ENCODE measurements around the gene PRRX2.

- TF ChIP-seq, protein P1, sequence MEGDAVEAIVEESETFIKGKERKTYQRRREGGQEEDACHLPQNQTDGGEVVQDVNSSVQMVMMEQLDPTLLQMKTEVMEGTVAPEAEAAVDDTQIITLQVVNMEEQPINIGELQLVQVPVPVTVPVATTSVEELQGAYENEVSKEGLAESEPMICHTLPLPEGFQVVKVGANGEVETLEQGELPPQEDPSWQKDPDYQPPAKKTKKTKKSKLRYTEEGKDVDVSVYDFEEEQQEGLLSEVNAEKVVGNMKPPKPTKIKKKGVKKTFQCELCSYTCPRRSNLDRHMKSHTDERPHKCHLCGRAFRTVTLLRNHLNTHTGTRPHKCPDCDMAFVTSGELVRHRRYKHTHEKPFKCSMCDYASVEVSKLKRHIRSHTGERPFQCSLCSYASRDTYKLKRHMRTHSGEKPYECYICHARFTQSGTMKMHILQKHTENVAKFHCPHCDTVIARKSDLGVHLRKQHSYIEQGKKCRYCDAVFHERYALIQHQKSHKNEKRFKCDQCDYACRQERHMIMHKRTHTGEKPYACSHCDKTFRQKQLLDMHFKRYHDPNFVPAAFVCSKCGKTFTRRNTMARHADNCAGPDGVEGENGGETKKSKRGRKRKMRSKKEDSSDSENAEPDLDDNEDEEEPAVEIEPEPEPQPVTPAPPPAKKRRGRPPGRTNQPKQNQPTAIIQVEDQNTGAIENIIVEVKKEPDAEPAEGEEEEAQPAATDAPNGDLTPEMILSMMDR (CRISPR knock-in tag; IDR thresholded peaks at IDR 0.05), result no peak
- no peak for TF ChIP-seq POLR2A (IDR thresholded peaks at IDR 0.05; ENCODE audit: insufficient read depth in 1 of 2, low read depth in 2 of 2, low read length in 2 of 2)
- TF ChIP-seq EZH2 (conservative IDR thresholded peaks at IDR 0.05; ENCODE audit: low read depth, low read length), result no peak
- TF ChIP-seq MTF1 (CRISPR knock-in tag; IDR thresholded peaks at IDR 0.05), result no peak
- TF ChIP-seq, protein P2, sequence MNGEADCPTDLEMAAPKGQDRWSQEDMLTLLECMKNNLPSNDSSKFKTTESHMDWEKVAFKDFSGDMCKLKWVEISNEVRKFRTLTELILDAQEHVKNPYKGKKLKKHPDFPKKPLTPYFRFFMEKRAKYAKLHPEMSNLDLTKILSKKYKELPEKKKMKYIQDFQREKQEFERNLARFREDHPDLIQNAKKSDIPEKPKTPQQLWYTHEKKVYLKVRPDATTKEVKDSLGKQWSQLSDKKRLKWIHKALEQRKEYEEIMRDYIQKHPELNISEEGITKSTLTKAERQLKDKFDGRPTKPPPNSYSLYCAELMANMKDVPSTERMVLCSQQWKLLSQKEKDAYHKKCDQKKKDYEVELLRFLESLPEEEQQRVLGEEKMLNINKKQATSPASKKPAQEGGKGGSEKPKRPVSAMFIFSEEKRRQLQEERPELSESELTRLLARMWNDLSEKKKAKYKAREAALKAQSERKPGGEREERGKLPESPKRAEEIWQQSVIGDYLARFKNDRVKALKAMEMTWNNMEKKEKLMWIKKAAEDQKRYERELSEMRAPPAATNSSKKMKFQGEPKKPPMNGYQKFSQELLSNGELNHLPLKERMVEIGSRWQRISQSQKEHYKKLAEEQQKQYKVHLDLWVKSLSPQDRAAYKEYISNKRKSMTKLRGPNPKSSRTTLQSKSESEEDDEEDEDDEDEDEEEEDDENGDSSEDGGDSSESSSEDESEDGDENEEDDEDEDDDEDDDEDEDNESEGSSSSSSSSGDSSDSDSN (CRISPR knock-in tag; IDR thresholded peaks at IDR 0.05), result no peak
- TF ChIP-seq, protein P3, sequence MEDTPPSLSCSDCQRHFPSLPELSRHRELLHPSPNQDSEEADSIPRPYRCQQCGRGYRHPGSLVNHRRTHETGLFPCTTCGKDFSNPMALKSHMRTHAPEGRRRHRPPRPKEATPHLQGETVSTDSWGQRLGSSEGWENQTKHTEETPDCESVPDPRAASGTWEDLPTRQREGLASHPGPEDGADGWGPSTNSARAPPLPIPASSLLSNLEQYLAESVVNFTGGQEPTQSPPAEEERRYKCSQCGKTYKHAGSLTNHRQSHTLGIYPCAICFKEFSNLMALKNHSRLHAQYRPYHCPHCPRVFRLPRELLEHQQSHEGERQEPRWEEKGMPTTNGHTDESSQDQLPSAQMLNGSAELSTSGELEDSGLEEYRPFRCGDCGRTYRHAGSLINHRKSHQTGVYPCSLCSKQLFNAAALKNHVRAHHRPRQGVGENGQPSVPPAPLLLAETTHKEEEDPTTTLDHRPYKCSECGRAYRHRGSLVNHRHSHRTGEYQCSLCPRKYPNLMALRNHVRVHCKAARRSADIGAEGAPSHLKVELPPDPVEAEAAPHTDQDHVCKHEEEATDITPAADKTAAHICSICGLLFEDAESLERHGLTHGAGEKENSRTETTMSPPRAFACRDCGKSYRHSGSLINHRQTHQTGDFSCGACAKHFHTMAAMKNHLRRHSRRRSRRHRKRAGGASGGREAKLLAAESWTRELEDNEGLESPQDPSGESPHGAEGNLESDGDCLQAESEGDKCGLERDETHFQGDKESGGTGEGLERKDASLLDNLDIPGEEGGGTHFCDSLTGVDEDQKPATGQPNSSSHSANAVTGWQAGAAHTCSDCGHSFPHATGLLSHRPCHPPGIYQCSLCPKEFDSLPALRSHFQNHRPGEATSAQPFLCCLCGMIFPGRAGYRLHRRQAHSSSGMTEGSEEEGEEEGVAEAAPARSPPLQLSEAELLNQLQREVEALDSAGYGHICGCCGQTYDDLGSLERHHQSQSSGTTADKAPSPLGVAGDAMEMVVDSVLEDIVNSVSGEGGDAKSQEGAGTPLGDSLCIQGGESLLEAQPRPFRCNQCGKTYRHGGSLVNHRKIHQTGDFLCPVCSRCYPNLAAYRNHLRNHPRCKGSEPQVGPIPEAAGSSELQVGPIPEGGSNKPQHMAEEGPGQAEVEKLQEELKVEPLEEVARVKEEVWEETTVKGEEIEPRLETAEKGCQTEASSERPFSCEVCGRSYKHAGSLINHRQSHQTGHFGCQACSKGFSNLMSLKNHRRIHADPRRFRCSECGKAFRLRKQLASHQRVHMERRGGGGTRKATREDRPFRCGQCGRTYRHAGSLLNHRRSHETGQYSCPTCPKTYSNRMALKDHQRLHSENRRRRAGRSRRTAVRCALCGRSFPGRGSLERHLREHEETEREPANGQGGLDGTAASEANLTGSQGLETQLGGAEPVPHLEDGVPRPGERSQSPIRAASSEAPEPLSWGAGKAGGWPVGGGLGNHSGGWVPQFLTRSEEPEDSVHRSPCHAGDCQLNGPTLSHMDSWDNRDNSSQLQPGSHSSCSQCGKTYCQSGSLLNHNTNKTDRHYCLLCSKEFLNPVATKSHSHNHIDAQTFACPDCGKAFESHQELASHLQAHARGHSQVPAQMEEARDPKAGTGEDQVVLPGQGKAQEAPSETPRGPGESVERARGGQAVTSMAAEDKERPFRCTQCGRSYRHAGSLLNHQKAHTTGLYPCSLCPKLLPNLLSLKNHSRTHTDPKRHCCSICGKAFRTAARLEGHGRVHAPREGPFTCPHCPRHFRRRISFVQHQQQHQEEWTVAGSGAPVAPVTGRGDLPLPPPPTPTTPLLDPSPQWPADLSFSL (CRISPR knock-in tag; IDR thresholded peaks at IDR 0.05), result no peak
- no peak for TF ChIP-seq ZNF292 (CRISPR knock-in tag; IDR thresholded peaks at IDR 0.05; ENCODE audit: borderline replicate concordance, low read depth)
Observed at GRCh38 chr9:129740174-129740573, 74.7 kb downstream of the PRRX2 start.

All from HepG2 (cell line).